Liver (tissue), 9 donors: ENCODE results near the gene SLC26A9. TPM values are rescaled to one million over a fixed set of nuclear protein-coding genes. Genes with fewer than 3 reads are reported as not detected.

Experiments used
- DNase-seq: peaks from one replicate; pipeline ENCODE4 v3.0.0-alpha.2; 2017; ENCODE audit warnings: low spot score
- H3K27ac ChIP-seq, 2 donors: one replicate each; pipeline ENCODE4 v1.7.0; 2013; ENCODE audit warnings: inconsistent platforms in 2 of 2, low read length in 2 of 2, control low read depth in 1 of 2, low read depth in 1 of 2, mild to moderate bottlenecking in 1 of 2
- H3K27me3 ChIP-seq, 4 donors: one replicate each; pipeline versions ENCODE4 v1.6.1 to v1.7.0; 2013; ENCODE audit warnings: low read length in 3 of 4, inconsistent platforms in 1 of 4, mild to moderate bottlenecking in 1 of 4, moderate library complexity in 1 of 4; ENCODE audit not compliant: control insufficient read depth in 4 of 4, insufficient read depth in 4 of 4
- H3K36me3 ChIP-seq, 4 donors: one replicate each; pipeline versions ENCODE4 v1.6.1 to v1.7.0; 2013; ENCODE audit warnings: low read length in 3 of 4, mild to moderate bottlenecking in 3 of 4, low read depth in 1 of 4, moderate library complexity in 1 of 4; ENCODE audit not compliant: control insufficient read depth in 4 of 4, insufficient read depth in 3 of 4
- H3K4me1 ChIP-seq, 4 donors: one replicate each; pipeline versions ENCODE4 v1.6.1 to v1.7.0; 2013; ENCODE audit warnings: low read length in 3 of 4, mild to moderate bottlenecking in 3 of 4, moderate library complexity in 1 of 4; ENCODE audit not compliant: control insufficient read depth in 4 of 4, insufficient read depth in 4 of 4
- H3K4me3 ChIP-seq, 3 donors: one replicate each; pipeline versions ENCODE4 v1.6.1 to v1.7.0; 2013; ENCODE audit warnings: low read length in 3 of 3, control low read depth in 1 of 3, low read depth in 1 of 3, mild to moderate bottlenecking in 1 of 3
- H3K9ac ChIP-seq, 2 donors: one replicate each; pipeline ENCODE4 v1.7.0; 2013; ENCODE audit warnings: low read length in 2 of 2, mild to moderate bottlenecking in 2 of 2, moderate library complexity in 2 of 2, control low read depth in 1 of 2, low read depth in 1 of 2
- H3K9me3 ChIP-seq, 4 donors: one replicate each; pipeline versions ENCODE4 v1.6.1 to v1.7.0; 2013; ENCODE audit warnings: low read length in 3 of 4; ENCODE audit not compliant: control insufficient read depth in 4 of 4
- EGR1 ChIP-seq, 2 donors: IDR thresholded peaks; 2 replicates each; pipeline ENCODE4 v1.6.1; 2016 to 2018; ENCODE audit warnings: antibody characterized with exemption in 2 of 2, low read depth in 2 of 2
- FOXA1 ChIP-seq: IDR thresholded peaks from 2 replicates; pipeline ENCODE4 v1.6.1; 2016; ENCODE audit warnings: antibody characterized with exemption
- FOXA2 ChIP-seq: IDR thresholded peaks from 2 replicates; pipeline ENCODE4 v1.6.1; 2016; ENCODE audit warnings: antibody characterized with exemption
- GABPA ChIP-seq, 2 donors: IDR thresholded peaks in 1 of 2; conservative IDR thresholded peaks in 1 of 2; 2 replicates each; pipeline ENCODE4 v1.6.1; 2016; ENCODE audit warnings: antibody characterized with exemption in 2 of 2, mild to moderate bottlenecking in 1 of 2, moderate library complexity in 1 of 2
- HNF4A ChIP-seq, 2 donors: conservative IDR thresholded peaks; 2 replicates each; pipeline ENCODE4 v1.6.1; 2016; ENCODE audit warnings: antibody characterized with exemption in 2 of 2, mild to moderate bottlenecking in 2 of 2
- HNF4G ChIP-seq: IDR thresholded peaks from 2 replicates; pipeline ENCODE4 v1.6.1; 2016; ENCODE audit warnings: antibody characterized with exemption
- JUND ChIP-seq, 2 donors: IDR thresholded peaks; 2 replicates each; pipeline ENCODE4 v1.6.1; 2016; ENCODE audit warnings: antibody characterized with exemption in 2 of 2
- NR2F2 ChIP-seq: IDR thresholded peaks from 2 replicates; pipeline ENCODE4 v1.6.1; 2016; ENCODE audit warnings: antibody characterized with exemption
- RAD21 ChIP-seq, 2 donors: IDR thresholded peaks; 2 replicates each; pipeline ENCODE4 v1.6.1; 2016; ENCODE audit warnings: antibody characterized with exemption in 2 of 2, mild to moderate bottlenecking in 2 of 2
- RXRA ChIP-seq, 2 donors: IDR thresholded peaks; 2 replicates each; pipeline ENCODE4 v1.6.1; 2017 to 2018; ENCODE audit warnings: antibody characterized with exemption in 2 of 2, mild to moderate bottlenecking in 1 of 2
- SP1 ChIP-seq: IDR thresholded peaks from 2 replicates; pipeline ENCODE4 v1.6.1; 2018; ENCODE audit warnings: antibody characterized with exemption, mild to moderate bottlenecking
- TAF1 ChIP-seq: conservative IDR thresholded peaks from 2 replicates; pipeline ENCODE4 v1.6.1; 2016; ENCODE audit warnings: antibody characterized with exemption, mild to moderate bottlenecking
- YY1 ChIP-seq: IDR thresholded peaks from 2 replicates; pipeline ENCODE4 v1.6.1; 2016; ENCODE audit warnings: antibody characterized with exemption, mild to moderate bottlenecking
- WGBS: extraction: QIAGEN DNeasy Blood & Tissue Kit; methylation state at CpG from one replicate; pipeline ENCODE4 v1.1.7; 2013; 5-methylcytosine and 5-hydroxymethylcytosine counted together
- polyA plus RNA-seq, 2 donors: library from polyadenylated mRNA; stranded (reverse) in 1 of 2; unstranded in 1 of 2; fragments of 200-250 nt in 1 of 2; fragments of >200 nt in 1 of 2; fragmentation: Nextera tagmentation in 1 of 2; extraction: Ambion mirVana in 1 of 2; gene quantifications; one replicate each; pipeline versions ENCODE4 v1.2.1 to v1.2.3, GENCODE V29; 2013 to 2015
- total RNA-seq, 2 donors: library from RNA; depleted of rRNA; stranded (reverse); fragments of >200 nt; gene quantifications; one replicate each; pipeline ENCODE4 v1.2.3, GENCODE V29; 2014
- TF ChIP-seq, protein P1 (sequence below): IDR thresholded peaks from 2 replicates; pipeline ENCODE4 v1.6.1; 2016; ENCODE audit warnings: antibody characterized with exemption
- TF ChIP-seq, protein P2 (sequence below): IDR thresholded peaks from 2 replicates; pipeline ENCODE4 v1.6.1; 2016; ENCODE audit warnings: antibody characterized with exemption
- TF ChIP-seq, protein P3 (sequence below): IDR thresholded peaks from 2 replicates; pipeline ENCODE4 v1.6.1; 2016; ENCODE audit warnings: antibody characterized with exemption
- TF ChIP-seq, protein P4 (sequence below): fragments of 150-350 bp; IDR thresholded peaks from 2 replicates; pipeline ENCODE4 v1.5.1; 2017; ENCODE audit warnings: improper control_type of control experiment, low read depth, low read length; ENCODE audit not compliant: missing input control
- TF ChIP-seq, protein P5 (sequence below): IDR thresholded peaks from 2 replicates; pipeline ENCODE4 v1.6.1; 2016; ENCODE audit warnings: antibody characterized with exemption, mild to moderate bottlenecking
- donor health status: healthy.
- donor health status: healthy.
- donor health status: healthy.
- donor health status: healthy.
- donor health status: healthy.

SLC26A9 gene
- total and polyA plus RNA-seq, 4 donors, result not detected

DNA sequence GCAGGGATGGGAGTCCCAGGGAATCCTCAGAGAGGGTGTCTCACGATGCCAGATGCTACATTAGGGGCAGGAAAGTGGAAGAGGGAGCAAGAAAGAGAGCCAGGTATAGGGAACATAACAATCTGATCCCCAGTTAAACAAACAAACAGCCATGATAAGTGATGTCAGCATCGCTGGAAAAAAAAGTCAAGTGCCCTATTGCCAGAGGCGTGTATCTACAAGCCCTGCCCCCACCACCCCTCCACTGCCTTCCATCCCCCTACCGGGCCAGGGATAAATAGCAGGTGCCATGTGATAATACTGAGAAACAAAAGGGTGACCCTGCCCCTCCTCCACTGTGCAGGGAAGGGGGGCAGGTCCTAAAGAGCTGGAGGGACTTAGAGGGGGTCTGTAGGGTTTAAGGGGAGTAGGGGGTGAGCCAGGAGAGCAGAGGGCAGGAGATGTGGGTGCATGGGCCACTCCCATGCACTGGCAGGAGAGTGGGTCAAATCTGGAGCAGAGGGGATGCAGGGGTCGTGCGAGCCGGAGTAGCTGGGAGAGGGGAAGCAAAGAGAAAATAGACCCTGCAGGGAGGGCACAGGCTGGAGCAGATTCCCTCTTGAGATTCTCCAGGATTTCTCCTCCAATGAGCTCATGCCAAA is 3.4 kb downstream of the SLC26A9 start:
- no peaks in the 10 kb centered on the region for H3K36me3 ChIP-seq
- DNase-seq, result no peak
- TF ChIP-seq EGR1 (IDR thresholded peaks at IDR 0.05; ENCODE audit: low read depth in 2 of 2), result no peak
- TF ChIP-seq, protein P1, sequence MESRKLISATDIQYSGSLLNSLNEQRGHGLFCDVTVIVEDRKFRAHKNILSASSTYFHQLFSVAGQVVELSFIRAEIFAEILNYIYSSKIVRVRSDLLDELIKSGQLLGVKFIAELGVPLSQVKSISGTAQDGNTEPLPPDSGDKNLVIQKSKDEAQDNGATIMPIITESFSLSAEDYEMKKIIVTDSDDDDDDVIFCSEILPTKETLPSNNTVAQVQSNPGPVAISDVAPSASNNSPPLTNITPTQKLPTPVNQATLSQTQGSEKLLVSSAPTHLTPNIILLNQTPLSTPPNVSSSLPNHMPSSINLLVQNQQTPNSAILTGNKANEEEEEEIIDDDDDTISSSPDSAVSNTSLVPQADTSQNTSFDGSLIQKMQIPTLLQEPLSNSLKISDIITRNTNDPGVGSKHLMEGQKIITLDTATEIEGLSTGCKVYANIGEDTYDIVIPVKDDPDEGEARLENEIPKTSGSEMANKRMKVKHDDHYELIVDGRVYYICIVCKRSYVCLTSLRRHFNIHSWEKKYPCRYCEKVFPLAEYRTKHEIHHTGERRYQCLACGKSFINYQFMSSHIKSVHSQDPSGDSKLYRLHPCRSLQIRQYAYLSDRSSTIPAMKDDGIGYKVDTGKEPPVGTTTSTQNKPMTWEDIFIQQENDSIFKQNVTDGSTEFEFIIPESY, result no peak
- no peaks in the 10 kb centered on the region for H3K4me1 ChIP-seq
- no peak overlapping the region for H3K4me3 ChIP-seq
- H3K27ac ChIP-seq, result no peak overlapping the region
- no peaks in the 10 kb centered on the region for H3K9me3 ChIP-seq
- WGBS, result 40% methylated on average over 7 of the region's 7 CpGs
- peaks cover 0 to 2% (median 0%) of the 10 kb centered on the region in 4 donors for H3K27me3 ChIP-seq
- no peak overlapping the region for H3K9ac ChIP-seq

DNA sequence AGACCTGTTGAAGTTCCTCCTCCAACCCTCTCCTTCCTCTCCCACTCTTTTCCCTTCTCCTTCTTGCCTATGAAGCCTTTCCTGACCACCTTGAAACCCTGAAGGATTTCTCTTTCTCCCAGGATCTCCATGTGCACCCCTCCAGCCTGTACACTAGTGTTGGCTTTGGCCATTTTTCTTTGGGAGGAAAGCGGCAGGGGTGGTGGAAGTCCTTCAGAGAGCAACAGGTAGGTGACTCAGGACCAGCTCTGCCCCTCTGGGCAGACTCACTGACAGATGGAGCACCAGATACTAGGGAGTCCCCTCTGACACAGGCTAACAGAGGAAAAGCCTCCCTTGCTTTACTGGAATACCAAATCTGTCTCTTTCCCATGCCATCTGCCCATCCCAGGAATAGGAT is 4.6 kb downstream of the SLC26A9 start:
- no peak for TF ChIP-seq JUND (IDR thresholded peaks at IDR 0.05)
- TF ChIP-seq SP1, result no peak
- TF ChIP-seq GABPA (IDR thresholded peaks at IDR 0.05 in 1 of 2, conservative IDR thresholded peaks at IDR 0.05 in 1 of 2), result no peak
- TF ChIP-seq TAF1, result no peak
- TF ChIP-seq, protein P2, sequence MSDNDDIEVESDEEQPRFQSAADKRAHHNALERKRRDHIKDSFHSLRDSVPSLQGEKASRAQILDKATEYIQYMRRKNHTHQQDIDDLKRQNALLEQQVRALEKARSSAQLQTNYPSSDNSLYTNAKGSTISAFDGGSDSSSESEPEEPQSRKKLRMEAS, result no peak
- TF ChIP-seq, protein P3, sequence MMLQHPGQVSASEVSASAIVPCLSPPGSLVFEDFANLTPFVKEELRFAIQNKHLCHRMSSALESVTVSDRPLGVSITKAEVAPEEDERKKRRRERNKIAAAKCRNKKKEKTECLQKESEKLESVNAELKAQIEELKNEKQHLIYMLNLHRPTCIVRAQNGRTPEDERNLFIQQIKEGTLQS, result no peak
- TF ChIP-seq YY1, result no peak
- TF ChIP-seq RAD21 (IDR thresholded peaks at IDR 0.05), result no peak
- no peak for TF ChIP-seq HNF4G
- TF ChIP-seq EGR1 (IDR thresholded peaks at IDR 0.05; ENCODE audit: low read depth in 2 of 2), result no peak
- no peak for TF ChIP-seq HNF4A (conservative IDR thresholded peaks at IDR 0.05)
- no peak for TF ChIP-seq NR2F2
- TF ChIP-seq, protein P4, sequence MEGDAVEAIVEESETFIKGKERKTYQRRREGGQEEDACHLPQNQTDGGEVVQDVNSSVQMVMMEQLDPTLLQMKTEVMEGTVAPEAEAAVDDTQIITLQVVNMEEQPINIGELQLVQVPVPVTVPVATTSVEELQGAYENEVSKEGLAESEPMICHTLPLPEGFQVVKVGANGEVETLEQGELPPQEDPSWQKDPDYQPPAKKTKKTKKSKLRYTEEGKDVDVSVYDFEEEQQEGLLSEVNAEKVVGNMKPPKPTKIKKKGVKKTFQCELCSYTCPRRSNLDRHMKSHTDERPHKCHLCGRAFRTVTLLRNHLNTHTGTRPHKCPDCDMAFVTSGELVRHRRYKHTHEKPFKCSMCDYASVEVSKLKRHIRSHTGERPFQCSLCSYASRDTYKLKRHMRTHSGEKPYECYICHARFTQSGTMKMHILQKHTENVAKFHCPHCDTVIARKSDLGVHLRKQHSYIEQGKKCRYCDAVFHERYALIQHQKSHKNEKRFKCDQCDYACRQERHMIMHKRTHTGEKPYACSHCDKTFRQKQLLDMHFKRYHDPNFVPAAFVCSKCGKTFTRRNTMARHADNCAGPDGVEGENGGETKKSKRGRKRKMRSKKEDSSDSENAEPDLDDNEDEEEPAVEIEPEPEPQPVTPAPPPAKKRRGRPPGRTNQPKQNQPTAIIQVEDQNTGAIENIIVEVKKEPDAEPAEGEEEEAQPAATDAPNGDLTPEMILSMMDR, result no peak
- no peak for TF ChIP-seq FOXA2
- TF ChIP-seq, protein P1, result no peak
- TF ChIP-seq RXRA (IDR thresholded peaks at IDR 0.05), result no peak
- no peak for TF ChIP-seq FOXA1
- TF ChIP-seq, protein P5, sequence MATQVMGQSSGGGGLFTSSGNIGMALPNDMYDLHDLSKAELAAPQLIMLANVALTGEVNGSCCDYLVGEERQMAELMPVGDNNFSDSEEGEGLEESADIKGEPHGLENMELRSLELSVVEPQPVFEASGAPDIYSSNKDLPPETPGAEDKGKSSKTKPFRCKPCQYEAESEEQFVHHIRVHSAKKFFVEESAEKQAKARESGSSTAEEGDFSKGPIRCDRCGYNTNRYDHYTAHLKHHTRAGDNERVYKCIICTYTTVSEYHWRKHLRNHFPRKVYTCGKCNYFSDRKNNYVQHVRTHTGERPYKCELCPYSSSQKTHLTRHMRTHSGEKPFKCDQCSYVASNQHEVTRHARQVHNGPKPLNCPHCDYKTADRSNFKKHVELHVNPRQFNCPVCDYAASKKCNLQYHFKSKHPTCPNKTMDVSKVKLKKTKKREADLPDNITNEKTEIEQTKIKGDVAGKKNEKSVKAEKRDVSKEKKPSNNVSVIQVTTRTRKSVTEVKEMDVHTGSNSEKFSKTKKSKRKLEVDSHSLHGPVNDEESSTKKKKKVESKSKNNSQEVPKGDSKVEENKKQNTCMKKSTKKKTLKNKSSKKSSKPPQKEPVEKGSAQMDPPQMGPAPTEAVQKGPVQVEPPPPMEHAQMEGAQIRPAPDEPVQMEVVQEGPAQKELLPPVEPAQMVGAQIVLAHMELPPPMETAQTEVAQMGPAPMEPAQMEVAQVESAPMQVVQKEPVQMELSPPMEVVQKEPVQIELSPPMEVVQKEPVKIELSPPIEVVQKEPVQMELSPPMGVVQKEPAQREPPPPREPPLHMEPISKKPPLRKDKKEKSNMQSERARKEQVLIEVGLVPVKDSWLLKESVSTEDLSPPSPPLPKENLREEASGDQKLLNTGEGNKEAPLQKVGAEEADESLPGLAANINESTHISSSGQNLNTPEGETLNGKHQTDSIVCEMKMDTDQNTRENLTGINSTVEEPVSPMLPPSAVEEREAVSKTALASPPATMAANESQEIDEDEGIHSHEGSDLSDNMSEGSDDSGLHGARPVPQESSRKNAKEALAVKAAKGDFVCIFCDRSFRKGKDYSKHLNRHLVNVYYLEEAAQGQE, result no peak
- H3K4me3 ChIP-seq, result no peak overlapping the region
- no peaks in the 10 kb centered on the region for H3K36me3 ChIP-seq
- WGBS, result 96% methylated on average over 1 of the region's 1 CpG
- no peak overlapping the region for H3K9ac ChIP-seq
- no peak for DNase-seq
- no peaks in the 10 kb centered on the region for H3K4me1 ChIP-seq
- H3K27ac ChIP-seq, result no peak overlapping the region
- H3K9me3 ChIP-seq, result no peaks in the 10 kb centered on the region
- H3K27me3 ChIP-seq, result peaks cover 0 to under 1% (median 0%) of the 10 kb centered on the region in 4 donors
